ENCODE data around the gene HDAC10.
A peak's percentile ranks its signal among the peaks of the same experiment; 100 is the strongest.

Gene HDAC10

GRCh38 chr22:50257041-50257440 lies 6.0 kb upstream of the HDAC10 start:
- DNase-seq (ENCODE audit: low read depth in 2 of 2, low spot score in 1 of 2), result no peak

GRCh38 chr22:50256258-50256862 lies 5.3 kb upstream of the HDAC10 start:
- no peak for DNase-seq (ENCODE audit: low read depth in 2 of 2, low spot score in 1 of 2)

GRCh38 chr22:50255607-50256006 lies 4.5 kb upstream of the HDAC10 start:
- DNase-seq (ENCODE audit: low read depth in 2 of 2, low spot score in 1 of 2), result no peak

GRCh38 chr22:50255099-50255498 lies 4.0 kb upstream of the HDAC10 start:
- DNase-seq (ENCODE audit: low read depth in 2 of 2, low spot score in 1 of 2), result no peak

- DNase-seq (ENCODE audit: low read depth in 2 of 2, low spot score in 1 of 2), result no peak
These were observed 2.9 kb upstream of the HDAC10 start for GRCh38 chr22:50253941-50254340.

- DNase-seq (ENCODE audit: low read depth in 2 of 2, low spot score in 1 of 2), result no peak
These were observed 2.2 kb upstream of the HDAC10 start for GRCh38 chr22:50253046-50253915.

GRCh38 chr22:50252082-50253045 lies 1.3 kb upstream of the HDAC10 start:
- peak; percentile 50 to 56 for DNase-seq (ENCODE audit: low read depth in 2 of 2, low spot score in 1 of 2)

GRCh38 chr22:50251477-50252081 lies 514 bp upstream of the HDAC10 start:
- no peak for DNase-seq (ENCODE audit: low read depth in 2 of 2, low spot score in 1 of 2)

GRCh38 chr22:50250249-50250554 lies 863 bp downstream of the HDAC10 start:
- no peak for DNase-seq (ENCODE audit: low read depth in 2 of 2, low spot score in 1 of 2)

- DNase-seq (ENCODE audit: low read depth in 2 of 2, low spot score in 1 of 2), result no peak
These were observed 1.5 kb downstream of the HDAC10 start for GRCh38 chr22:50249341-50250248.

GRCh38 chr22:50248196-50249081 lies 2.6 kb downstream of the HDAC10 start:
- DNase-seq (ENCODE audit: low read depth in 2 of 2, low spot score in 1 of 2), result no peak

- DNase-seq (ENCODE audit: low read depth in 2 of 2, low spot score in 1 of 2), result no peak
These were observed 3.3 kb downstream of the HDAC10 start for GRCh38 chr22:50247748-50248147.

GRCh38 chr22:50246242-50247175 lies 4.6 kb downstream of the HDAC10 start:
- no peak for DNase-seq (ENCODE audit: low read depth in 2 of 2, low spot score in 1 of 2)

GRCh38 chr22:50245214-50246072 lies 5.6 kb downstream of the HDAC10 start:
- DNase-seq (ENCODE audit: low read depth in 2 of 2, low spot score in 1 of 2), result no peak

- DNase-seq (ENCODE audit: low read depth in 2 of 2, low spot score in 1 of 2), result peak; percentile 83 to 88
These were observed 6.4 kb downstream of the HDAC10 start, which contains the start of gene TUBGCP6 for GRCh38 chr22:50244420-50245213. TSS of gene TUBGCP6 (minus strand) at chr22:50245023. CDS start at chr22:50244459, 564 bp downstream.

All from stimulated activated CD8-positive, alpha-beta memory T cell treated with anti-CD3 and anti-CD28 coated beads, Interleukin-4, amount 100 ng/mL, for 4 hours (primary cell).